HG02981 (cell line): ENCODE results near the gene NDRG4.

Experiments
- ATAC-seq: cut with Tn5 transposase; IDR thresholded peaks from one replicate; pipeline ENCODE4 v1.9.1; 2021; ENCODE audit warnings: mild to moderate bottlenecking, moderate library complexity; ENCODE audit not compliant: unreplicated experiment

NDRG4 gene

GRCh38 chr16:58537124-58537906 lies 37.4 kb downstream of the NDRG4 start:
- no peak for ATAC-seq

GRCh38 chr16:58541711-58542110 lies 41.8 kb downstream of the NDRG4 start:
- no peak for ATAC-seq

- no peak for ATAC-seq
These were observed 42.3 kb downstream of the NDRG4 start for GRCh38 chr16:58542291-58542690.

- ATAC-seq, result no peak
These were observed 43.7 kb downstream of the NDRG4 start for GRCh38 chr16:58543685-58544084.

- ATAC-seq, result no peak
These were observed 48.4 kb downstream of the NDRG4 start for GRCh38 chr16:58548378-58548777.

GRCh38 chr16:58551496-58551895 lies 51.6 kb downstream of the NDRG4 start:
- ATAC-seq, result no peak

GRCh38 chr16:58556678-58557077 lies 56.7 kb downstream of the NDRG4 start:
- no peak for ATAC-seq
